NCI-H1048 (cell line): Measurements from ENCODE around the gene DDB1.

ENCODE experiments used
- DNase-seq: peaks from one replicate; lab custom pipeline; 2025; lab: John Stamatoyannopoulos, UW

DDB1 gene

GRCh38 chr11:61332797-61333549, at the start of gene DDB1, which contains the start of gene TKFC:
DDB1 (minus strand) TSS chr11:61333105; CDS start chr11:61332968, 137 bp downstream.
TKFC (plus strand) TSS chr11:61333228; CDS start chr11:61334729, 1,501 bp downstream.
- DNase-seq, result peak; percentile 89

GRCh38 chr11:61380884-61381283, 48.0 kb upstream of the DDB1 start:
- DNase-seq, result no peak

GRCh38 chr11:61378713-61379313, 45.9 kb upstream of the DDB1 start:
- no peak for DNase-seq

DNA sequence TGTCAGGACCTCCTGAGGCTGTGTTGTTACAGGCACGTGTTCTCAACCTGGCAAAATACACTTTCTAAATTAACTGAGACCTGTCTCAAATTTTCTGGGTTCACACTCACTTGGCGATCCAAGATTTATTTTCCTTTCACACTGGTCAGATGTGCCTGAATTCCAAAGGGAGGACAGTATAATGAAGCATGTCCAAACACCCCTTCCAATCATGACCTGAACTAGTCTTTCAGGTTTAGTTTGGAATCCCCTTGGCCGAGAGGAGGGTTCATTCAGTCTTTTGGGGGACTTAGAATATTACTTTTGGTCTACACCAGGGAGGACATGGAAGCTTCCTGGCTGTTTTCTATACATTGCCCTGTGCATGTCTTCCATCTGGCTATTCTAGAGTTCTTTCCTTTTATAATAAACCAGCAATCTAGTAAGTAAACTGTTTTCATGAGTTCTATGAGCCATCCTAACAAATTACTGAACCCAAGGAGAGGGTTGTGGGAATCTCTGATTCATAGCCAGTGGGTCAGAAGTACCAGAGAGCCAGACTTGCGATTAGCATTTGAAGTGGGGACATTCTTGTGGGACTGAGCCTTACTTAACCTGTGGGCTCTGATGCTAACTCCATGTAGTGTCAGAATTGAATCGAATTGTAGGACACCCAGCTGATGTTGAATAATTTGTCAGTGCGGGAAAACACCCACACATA, 44.7 kb upstream of the DDB1 start:
- no peak for DNase-seq

- DNase-seq, result no peak
These were observed 42.8 kb upstream of the DDB1 start for GRCh38 chr11:61375761-61376108.

- DNase-seq, result no peak
These were observed 39.9 kb upstream of the DDB1 start for GRCh38 chr11:61372659-61373420.

DNA sequence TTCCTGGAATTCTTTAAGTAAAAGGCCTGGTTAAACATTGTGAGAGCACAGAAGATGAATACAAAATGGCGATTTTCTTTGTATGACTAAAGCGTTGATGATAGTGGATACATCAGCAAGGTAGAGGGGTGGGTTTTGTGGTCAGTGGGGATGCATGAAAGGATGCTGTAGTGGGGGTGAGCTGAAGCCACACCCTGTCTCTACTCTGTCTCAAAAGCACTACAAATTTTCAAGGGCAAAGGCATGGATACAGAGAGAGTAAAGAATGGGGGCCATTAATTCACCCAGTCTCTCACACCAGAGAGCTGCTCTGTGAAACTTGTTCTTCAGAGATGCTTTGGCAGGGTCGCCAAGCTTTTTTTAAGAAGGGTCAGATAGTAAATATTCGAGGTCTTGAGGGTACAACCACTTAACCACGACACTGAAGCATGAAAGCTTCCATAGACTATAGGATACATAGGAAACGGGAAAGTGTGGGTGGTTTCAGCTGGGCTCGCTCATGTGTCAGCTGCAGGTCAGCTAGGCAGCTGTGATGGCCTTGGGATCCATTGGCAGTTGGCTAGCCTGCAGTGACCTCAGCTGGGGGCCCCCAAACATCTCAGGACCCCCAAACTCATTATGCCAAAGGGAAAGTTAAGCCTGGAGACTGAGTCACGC, 37.6 kb upstream of the DDB1 start:
- no peak for DNase-seq

GRCh38 chr11:61369372-61370348, 36.8 kb upstream of the DDB1 start:
- no peak for DNase-seq

- no peak for DNase-seq
These were observed 35.7 kb upstream of the DDB1 start for GRCh38 chr11:61368646-61369045.

- no peak for DNase-seq
These were observed 34.5 kb upstream of the DDB1 start for GRCh38 chr11:61367406-61367805.

GRCh38 chr11:61364012-61364675, 31.2 kb upstream of the DDB1 start:
- no peak for DNase-seq

GRCh38 chr11:61362542-61362875, 29.6 kb upstream of the DDB1 start:
- no peak for DNase-seq

DNA sequence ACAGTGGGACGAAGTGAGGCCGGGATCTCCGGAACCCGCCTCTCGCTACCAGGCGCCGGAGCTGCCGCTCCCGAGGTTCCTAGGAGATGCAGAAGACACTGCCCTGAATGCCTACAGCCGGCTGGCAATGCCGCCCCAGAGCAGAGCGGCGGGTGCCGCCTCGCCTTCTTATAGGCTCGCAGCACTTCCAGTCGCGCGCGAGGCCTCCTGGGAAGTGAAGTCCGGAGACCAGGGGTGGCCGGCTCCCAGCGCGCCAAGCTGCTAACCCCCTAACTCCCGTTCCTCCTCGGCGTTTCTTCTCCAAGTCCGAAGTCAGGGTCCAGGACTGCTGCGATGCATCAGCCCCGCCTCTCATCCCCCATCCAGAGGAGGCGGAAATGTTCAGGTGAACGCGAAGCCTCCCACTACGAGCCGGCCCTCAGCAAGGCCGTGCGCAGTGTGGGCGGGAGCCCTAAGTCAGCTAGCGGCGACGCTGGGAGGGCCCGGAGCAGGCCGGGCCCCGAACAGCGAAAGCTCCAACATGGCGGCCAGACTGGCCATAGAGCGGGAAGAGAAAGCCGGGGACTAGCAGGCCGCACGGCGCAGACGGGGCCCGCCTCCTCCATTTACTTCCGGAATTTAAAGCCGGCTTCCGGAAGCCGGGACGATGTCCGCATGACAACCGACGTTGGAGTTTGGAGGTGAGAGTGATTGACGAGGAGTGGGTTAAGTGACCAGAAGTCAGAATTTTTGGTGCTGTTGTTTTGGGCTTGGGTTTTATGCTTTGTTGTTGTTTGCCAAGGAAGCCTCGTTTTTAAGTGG, 29.0 kb upstream of the DDB1 start, which contains the start of the genes CYB561A3 and TMEM138:
TSS of gene CYB561A3 (minus strand) at position 142 of the 801 bp plus-strand sequence. CDS start 5,169 bp downstream, outside the sequence.
TSS of gene TMEM138 (plus strand) at position 634 of the 801 bp plus-strand sequence. CDS start 2,017 bp downstream, outside the sequence.
- peak; percentile 89 for DNase-seq

GRCh38 chr11:61361237-61361740, 28.4 kb upstream of the DDB1 start:
- DNase-seq, result no peak

DNA sequence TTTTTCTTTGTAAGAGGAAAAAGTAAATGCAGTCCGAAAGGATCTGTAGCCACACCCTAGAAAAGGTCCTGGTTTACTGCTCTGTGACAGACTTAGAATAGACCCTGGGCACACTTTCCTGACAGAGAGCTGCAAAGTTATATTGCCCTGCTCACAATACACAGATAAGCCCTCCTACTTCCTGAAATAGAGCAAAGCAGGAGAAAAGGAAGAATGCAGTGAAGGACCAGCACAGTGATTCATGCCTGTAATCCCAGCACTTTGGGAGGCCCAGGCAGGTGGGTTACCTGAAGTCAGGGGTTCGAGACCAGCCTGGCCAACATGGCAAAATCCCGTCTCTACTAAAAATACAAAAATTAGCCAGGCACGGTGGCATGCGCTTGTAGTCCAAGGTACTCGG, 26.6 kb upstream of the DDB1 start:
- no peak for DNase-seq

- DNase-seq, result no peak
These were observed 25.7 kb upstream of the DDB1 start for GRCh38 chr11:61358566-61358965.

DNA sequence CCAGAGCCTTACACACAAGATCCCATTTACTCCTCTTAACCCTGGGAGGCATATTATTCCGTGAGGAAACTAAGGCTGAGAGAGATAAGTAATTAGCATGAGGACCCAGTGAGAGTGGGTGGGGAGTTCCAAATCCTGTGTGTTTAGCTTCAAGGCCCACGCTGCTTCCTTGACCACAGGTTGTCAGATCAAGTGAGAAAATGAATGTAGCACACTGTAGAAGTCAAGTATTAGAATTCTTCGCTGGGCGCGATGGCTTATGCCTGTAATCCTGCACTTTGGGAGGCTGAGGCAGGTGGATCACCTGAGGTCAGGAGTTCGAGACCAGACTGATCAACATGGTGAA, 25.0 kb upstream of the DDB1 start:
- DNase-seq, result no peak

DNA sequence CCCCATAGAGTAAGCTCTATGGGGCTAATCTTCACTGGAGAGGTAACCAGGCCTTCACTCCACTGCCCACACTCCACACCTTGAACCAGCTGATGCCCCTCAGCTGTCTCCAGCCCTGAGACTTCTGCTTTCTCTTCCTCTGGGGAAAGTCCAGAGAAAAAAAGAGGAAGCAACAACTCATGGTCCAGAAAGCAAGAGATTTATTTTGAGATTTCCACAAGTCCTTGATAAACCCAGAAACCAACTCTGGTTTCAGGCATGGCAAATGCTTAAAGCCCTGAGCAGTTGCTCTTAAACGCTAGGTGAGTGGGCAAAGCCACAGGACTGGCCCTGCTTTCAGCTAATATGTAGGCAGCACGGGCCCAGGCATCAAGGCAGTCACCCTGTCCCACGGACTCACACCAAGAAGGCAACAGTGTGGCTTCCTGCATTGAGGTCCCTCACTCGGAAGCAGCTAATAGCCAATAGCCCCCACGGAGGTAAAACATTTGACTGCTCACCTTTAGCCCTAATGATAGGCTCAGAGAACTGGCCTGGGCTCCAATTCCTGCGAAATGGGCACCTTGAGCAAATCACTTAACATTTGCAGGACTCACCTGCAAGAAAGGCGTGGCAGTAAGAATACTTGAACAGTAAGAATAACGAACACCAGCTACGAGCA, 24.5 kb upstream of the DDB1 start:
- no peak for DNase-seq
